GM12878 (cell line): ENCODE measurements around the gene TCEANC.

Source experiments
- CBFB ChIP-seq: IDR thresholded peaks from 2 replicates; pipeline ENCODE4 v1.6.1; 2016; ENCODE audit warnings: antibody characterized with exemption, low read depth
- CTCF ChIP-seq, 3 experiments: IDR thresholded peaks in 2 of 3; conservative IDR thresholded peaks in 1 of 3; 2 replicates each; pipeline ENCODE4 v1.5.1; 2011; ENCODE audit warnings: low read depth in 3 of 3, low read length in 3 of 3, mild to moderate bottlenecking in 3 of 3, control low read depth in 2 of 3, moderate library complexity in 2 of 3, inconsistent platforms in 1 of 3, mixed read lengths in 1 of 3; ENCODE audit not compliant: control insufficient read depth in 2 of 3, insufficient read depth in 1 of 3; ENCODE audit errors: extremely low read depth in 1 of 3
- DPF2 ChIP-seq: fragments of 450-650 bp; IDR thresholded peaks from 2 replicates; pipeline ENCODE4 v1.6.1; 2017; ENCODE audit warnings: mild to moderate bottlenecking
- GATAD2B ChIP-seq: fragments of 450-650 bp; conservative IDR thresholded peaks from 2 replicates; pipeline ENCODE4 v1.6.1; 2017; ENCODE audit warnings: low read depth, mild to moderate bottlenecking, moderate library complexity
- PAX8 ChIP-seq: fragments of 450-650 bp; IDR thresholded peaks from 2 replicates; pipeline ENCODE4 v1.6.1; 2017; ENCODE audit warnings: mild to moderate bottlenecking, moderate library complexity
- POLR2A ChIP-seq: IDR thresholded peaks from 2 replicates; pipeline ENCODE4 v1.6.1; 2011; ENCODE audit warnings: low read depth, mild to moderate bottlenecking, low read length
- POLR2AphosphoS5 ChIP-seq: IDR thresholded peaks from 2 replicates; pipeline ENCODE4 v1.6.1; 2011; ENCODE audit warnings: mild to moderate bottlenecking, low read length, inconsistent platforms
- SPI1 ChIP-seq: IDR thresholded peaks from 2 replicates; pipeline ENCODE4 v1.6.1; 2011; ENCODE audit warnings: low read depth, mild to moderate bottlenecking, low read length, moderate library complexity, borderline replicate concordance; ENCODE audit not compliant: insufficient read depth
- SRF ChIP-seq, 2 experiments: IDR thresholded peaks; 2 replicates each; pipeline ENCODE4 v1.6.1; 2011; ENCODE audit warnings: low read depth in 2 of 2, low read length in 2 of 2, mild to moderate bottlenecking in 1 of 2, moderate library complexity in 1 of 2
- SUZ12 ChIP-seq: fragments of 200-600 bp; sonication (generic); IDR thresholded peaks from one replicate; pipeline ENCODE4 v1.6.1; 2018; ENCODE audit warnings: antibody characterized with exemption, mild to moderate bottlenecking; ENCODE audit not compliant: unreplicated experiment
- ZBTB33 ChIP-seq: fragments of 450-650 bp; IDR thresholded peaks from 2 replicates; pipeline ENCODE4 v1.6.1; 2017; ENCODE audit warnings: mild to moderate bottlenecking

DNA sequence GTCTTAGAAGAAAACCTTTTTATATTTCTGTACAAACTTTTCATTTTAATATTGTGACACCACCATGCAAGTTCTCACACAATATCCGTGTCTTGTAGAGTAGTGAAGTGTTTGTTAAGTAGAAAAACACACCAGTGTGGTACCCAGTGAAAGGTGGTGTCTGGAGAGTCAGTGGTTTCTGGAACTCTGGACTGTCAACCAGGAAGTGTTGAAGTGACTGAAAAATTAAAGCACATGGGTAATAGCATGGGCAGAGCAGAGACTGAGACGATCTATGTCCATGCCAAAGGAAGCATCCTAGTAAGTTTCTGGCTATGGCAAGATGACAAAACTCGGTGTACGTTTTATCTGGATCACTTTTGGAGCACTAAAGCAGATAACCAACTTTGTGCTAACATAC lies 58.2 kb downstream of the TCEANC start:
- TF ChIP-seq PAX8, result no peak
- TF ChIP-seq POLR2A, result no peak
- TF ChIP-seq CTCF (IDR thresholded peaks at IDR 0.05 in 2 of 3, conservative IDR thresholded peaks at IDR 0.05 in 1 of 3; ENCODE audit: control insufficient read depth in 2 of 3, extremely low read depth in 1 of 3, insufficient read depth in 1 of 3, low read depth in 3 of 3, low read length in 3 of 3), result no peak
- TF ChIP-seq CBFB, result no peak
- no peak for TF ChIP-seq ZBTB33
- no peak for TF ChIP-seq POLR2AphosphoS5
- TF ChIP-seq SRF (IDR thresholded peaks at IDR 0.05; ENCODE audit: low read depth in 2 of 2, low read length in 2 of 2), result no peak
- no peak for TF ChIP-seq GATAD2B
- no peak for TF ChIP-seq SPI1
- TF ChIP-seq SUZ12, result no peak
- TF ChIP-seq DPF2, result no peak
